IMR-90 (cell line): ENCODE results near the gene INSYN2A. TPM values are rescaled to one million over a fixed set of nuclear protein-coding genes. Genes with fewer than 3 reads are reported as not detected.

Experiments used
- ATAC-seq: fragments of 200-7000 bp; cut with Tn5 transposase; 2 replicates; pipeline ENCODE4 v1.9.1; 2020; ENCODE audit warnings: low read depth, mild to moderate bottlenecking, moderate library complexity
- BruUV-seq: library from RNA; stranded (reverse); fragments of 400-500 nt; replicated peaks from 2 replicates; lab custom pipeline; 2021; lab: Mats Ljungman, UMichigan
- CTCF ChIA-PET: fragments of 300-600 bp; formaldehyde crosslinking; extraction: SDS; loops from one replicate; lab custom pipeline; 2021; ENCODE audit warnings: antibody characterized with exemption; lab: Yijun Ruan, JAX
- POLR2A ChIA-PET: fragments of 300-600 bp; sonication (Branson Sonifier 250); formaldehyde crosslinking; loops from one replicate; lab custom pipeline; 2022; ENCODE audit warnings: antibody characterized with exemption; ENCODE audit not compliant: unreplicated experiment; lab: Charles Lee
- DNase-seq: peaks from one replicate; pipeline ENCODE4 v3.0.0; 2013
- H2AFZ ChIP-seq: replicated peaks from 2 replicates; pipeline ENCODE3; 2013; ENCODE audit warnings: low read length, mild to moderate bottlenecking; ENCODE audit not compliant: poor library complexity
- H2AK5ac ChIP-seq: 2 replicates; pipeline ENCODE4 v1.6.1; 2013; ENCODE audit warnings: low read depth, low read length, inconsistent platforms
- H2AK9ac ChIP-seq: replicated peaks from 2 replicates; pipeline ENCODE3; 2013; ENCODE audit warnings: mild to moderate bottlenecking, low read depth, low read length, moderate library complexity; ENCODE audit not compliant: poor library complexity
- H2BK120ac ChIP-seq: 2 replicates; pipeline ENCODE4 v1.6.1; 2013; ENCODE audit warnings: low read depth, low read length, inconsistent platforms
- H2BK15ac ChIP-seq: 3 replicates; pipeline ENCODE4 v1.6.1; 2013; ENCODE audit warnings: low read depth, low read length, inconsistent platforms
- H2BK20ac ChIP-seq: 2 replicates; pipeline ENCODE4 v1.6.1; 2013; ENCODE audit warnings: low read depth, mild to moderate bottlenecking, inconsistent platforms, low read length, moderate library complexity
- H2BK5ac ChIP-seq: 2 replicates; pipeline ENCODE4 v1.6.1; 2013; ENCODE audit warnings: mild to moderate bottlenecking, low read depth, low read length, inconsistent platforms; ENCODE audit not compliant: poor library complexity, severe bottlenecking
- H3K14ac ChIP-seq: replicated peaks from 2 replicates; pipeline ENCODE4 v1.6.1; 2013; ENCODE audit warnings: low read depth, low read length, inconsistent platforms
- H3K18ac ChIP-seq: 2 replicates; pipeline ENCODE4 v1.6.1; 2013; ENCODE audit warnings: low read depth, low read length, control low read depth
- H3K23ac ChIP-seq: 2 replicates; pipeline ENCODE4 v1.6.1; 2013; ENCODE audit warnings: low read depth, low read length, inconsistent platforms
- H3K27ac ChIP-seq: 2 replicates; pipeline ENCODE4 v1.5.1; 2013; ENCODE audit warnings: mild to moderate bottlenecking, control low read depth, low read length; ENCODE audit not compliant: insufficient read depth
- H3K27me3 ChIP-seq: 2 replicates; pipeline ENCODE4 v1.6.1; 2013; ENCODE audit warnings: low read length; ENCODE audit not compliant: control insufficient read depth, insufficient read depth
- H3K36me3 ChIP-seq: 2 replicates; pipeline ENCODE4 v1.6.1; 2013; ENCODE audit warnings: low read length, mixed read lengths; ENCODE audit not compliant: control insufficient read depth, insufficient read depth
- H3K4ac ChIP-seq: 2 replicates; pipeline ENCODE4 v1.6.1; 2013; ENCODE audit warnings: low read depth, low read length, inconsistent platforms
- H3K4me1 ChIP-seq: 2 replicates; pipeline ENCODE4 v1.6.1; 2013; ENCODE audit warnings: low read length, mixed read lengths; ENCODE audit not compliant: control insufficient read depth, insufficient read depth
- H3K4me2 ChIP-seq: 2 replicates; pipeline ENCODE4 v1.6.1; 2013; ENCODE audit warnings: low read depth, mild to moderate bottlenecking, control low read depth, low read length, moderate library complexity
- H3K4me3 ChIP-seq: 2 replicates; pipeline ENCODE4 v1.5.1; 2013; ENCODE audit warnings: low read depth, mild to moderate bottlenecking, control low read depth, low read length, moderate library complexity; ENCODE audit not compliant: insufficient read depth
- H3K56ac ChIP-seq: 2 replicates; pipeline ENCODE4 v1.6.1; 2013; ENCODE audit warnings: low read length, inconsistent platforms; ENCODE audit not compliant: insufficient read depth; ENCODE audit errors: extremely low read depth
- H3K79me1 ChIP-seq, 2 experiments: 2 replicates each; pipeline ENCODE4 v1.6.1; 2013; ENCODE audit warnings: low read length in 2 of 2, inconsistent platforms in 1 of 2, low read depth in 1 of 2
- H3K9ac ChIP-seq: 2 replicates; pipeline ENCODE4 v1.6.1; 2013; ENCODE audit warnings: low read depth, low read length, control low read depth
- H3K9me1 ChIP-seq: 2 replicates; pipeline ENCODE4 v1.6.1; 2013; ENCODE audit warnings: low read length, inconsistent platforms; ENCODE audit not compliant: insufficient read depth
- H3K9me3 ChIP-seq: 2 replicates; pipeline ENCODE4 v1.6.1; 2013; ENCODE audit warnings: low read length; ENCODE audit not compliant: control insufficient read depth, insufficient read depth
- H4K20me1 ChIP-seq: 2 replicates; pipeline ENCODE4 v1.6.1; 2013; ENCODE audit warnings: low read length, inconsistent platforms; ENCODE audit not compliant: insufficient read depth
- H4K5ac ChIP-seq: 2 replicates; pipeline ENCODE4 v1.6.1; 2013; ENCODE audit warnings: mild to moderate bottlenecking, low read depth, low read length, control low read depth
- H4K8ac ChIP-seq, 2 experiments: 2 replicates each; pipeline ENCODE4 v1.6.1; 2013; ENCODE audit warnings: low read depth in 2 of 2, low read length in 2 of 2, control low read depth in 1 of 2, inconsistent platforms in 1 of 2
- H4K91ac ChIP-seq: 2 replicates; pipeline ENCODE4 v1.6.1; 2013; ENCODE audit warnings: low read depth, low read length, inconsistent platforms; ENCODE audit not compliant: insufficient read depth
- BHLHE40 ChIP-seq: fragments of 150-350 bp; IDR thresholded peaks from 2 replicates; pipeline ENCODE4 v1.6.1; 2016; ENCODE audit warnings: mild to moderate bottlenecking, low read depth, low read length
- CEBPB ChIP-seq: IDR thresholded peaks from 2 replicates; pipeline ENCODE4 v1.6.1; 2012; ENCODE audit warnings: low read depth, low read length, improper control_type of control experiment
- ELK1 ChIP-seq: fragments of 150-350 bp; IDR thresholded peaks from 2 replicates; pipeline ENCODE4 v1.6.1; 2016; ENCODE audit warnings: low read depth, mild to moderate bottlenecking, low read length, moderate library complexity, borderline replicate concordance
- FOS ChIP-seq: fragments of 150-350 bp; IDR thresholded peaks from 2 replicates; pipeline ENCODE4 v1.6.1; 2016; ENCODE audit warnings: low read depth, low read length
- MAFK ChIP-seq: IDR thresholded peaks from 2 replicates; pipeline ENCODE4 v1.6.1; 2012; ENCODE audit warnings: low read depth, low read length, improper control_type of control experiment
- MAZ ChIP-seq: IDR thresholded peaks from 2 replicates; pipeline ENCODE4 v1.6.1; 2012; ENCODE audit warnings: low read depth, mild to moderate bottlenecking, low read length, improper control_type of control experiment, moderate library complexity, borderline replicate concordance
- MXI1 ChIP-seq: IDR thresholded peaks from 2 replicates; pipeline ENCODE4 v1.6.1; 2012; ENCODE audit warnings: low read depth, mild to moderate bottlenecking, low read length, moderate library complexity, borderline replicate concordance
- NFE2L2 ChIP-seq: fragments of 150-350 bp; IDR thresholded peaks from 2 replicates; pipeline ENCODE4 v1.6.1; 2016; ENCODE audit warnings: low read depth, mild to moderate bottlenecking, low read length
- POLR2A ChIP-seq: IDR thresholded peaks from 2 replicates; pipeline ENCODE4 v1.6.1; 2012; ENCODE audit warnings: mild to moderate bottlenecking, low read depth, low read length
- RAD21 ChIP-seq: IDR thresholded peaks from 2 replicates; pipeline ENCODE4 v1.6.1; 2012; ENCODE audit warnings: low read length, improper control_type of control experiment
- RCOR1 ChIP-seq: IDR thresholded peaks from 2 replicates; pipeline ENCODE4 v1.6.1; 2012; ENCODE audit warnings: mild to moderate bottlenecking, low read length, improper control_type of control experiment; ENCODE audit not compliant: insufficient replicate concordance
- RFX5 ChIP-seq: IDR thresholded peaks from 2 replicates; pipeline ENCODE4 v1.8.0; 2012; ENCODE audit warnings: low read depth, mild to moderate bottlenecking, low read length, moderate library complexity
- SMC3 ChIP-seq: fragments of 150-350 bp; IDR thresholded peaks from 2 replicates; pipeline ENCODE4 v1.6.1; 2016; ENCODE audit warnings: low read depth, mild to moderate bottlenecking, antibody characterized with exemption, low read length, moderate library complexity
- USF2 ChIP-seq: fragments of 150-350 bp; IDR thresholded peaks from 2 replicates; pipeline ENCODE4 v1.6.1; 2017; ENCODE audit warnings: mild to moderate bottlenecking, antibody characterized with exemption, low read length, low read depth
- WGBS, 2 experiments: methylation state at CpG; one replicate each; pipeline versions ENCODE4 v1.1.5 to v1.1.7; 2013; ENCODE audit warnings: missing lambda C conversion rate in 2 of 2; ENCODE audit not compliant: insufficient read length in 1 of 2; ENCODE audit errors: extremely low coverage in 2 of 2; 5-methylcytosine and 5-hydroxymethylcytosine counted together
- dilution Hi-C: fragments of 300-500 bp; cut with HindIII; formaldehyde crosslinking; loops from one replicate; pipeline ENCODE4 v1.14.3; 2018; ENCODE audit warnings: low sequenced_read_pairs; ENCODE audit not compliant: unreplicated experiment
- in situ Hi-C: fragments of 300-500 bp; cut with MboI; formaldehyde crosslinking; loops from 3 replicates; pipeline ENCODE4 v1.14.3; 2019; ENCODE audit warnings: low sequenced_read_pairs, inconsistent platforms, mixed read lengths
- intact Hi-C: fragments of 100-400 bp; cut with micrococcal nuclease; formaldehyde crosslinking; loops from 2 replicates; pipeline ENCODE4 v1.10.0; 2022
- polyA plus RNA-seq, 3 experiments: library from polyadenylated mRNA; depleted of rRNA; stranded (reverse); fragments of >200 nt; gene quantifications; 2 replicates each; pipeline ENCODE4 v1.2.3, GENCODE V29; 2012; ENCODE audit warnings: low replicate concordance in 1 of 3
- total RNA-seq: library from RNA; depleted of rRNA; stranded (reverse); fragments of >200 nt; gene quantifications from 2 replicates; pipeline ENCODE4 v1.2.3, GENCODE V29; 2012

Gene INSYN2A
- total and polyA plus RNA-seq, 2 of the 4 experiments (the other 2 are of a cell fraction), result 0.10 to 0.18 TPM

- no peak for DNase-seq
- no peak overlapping the region for H3K56ac ChIP-seq
- ChIA-PET CTCF (no interaction called here), POLR2A (no interaction called here)
- H4K91ac ChIP-seq, result no peak overlapping the region
- intact Hi-C loops (no loop called here), dilution Hi-C loops (no loop called here), in situ Hi-C loops (no loop called here)
- H2BK20ac ChIP-seq, result no peak overlapping the region
- H4K8ac ChIP-seq, result no peak overlapping the region
- no peak overlapping the region for H3K18ac ChIP-seq
- no peak overlapping the region for H2AK9ac ChIP-seq
- no TSS peak for BruUV-seq
- no peak overlapping the region for H3K4ac ChIP-seq
- H3K14ac ChIP-seq, result no peak overlapping the region
- 91% methylated on average over 11 of the region's 16 CpGs; no CpG with 5 or more reads in 1 of the 2 experiments for WGBS, 2 experiments
- H3K4me2 ChIP-seq, result no peak overlapping the region
- H3K36me3 ChIP-seq, result peaks cover 17% of the 10 kb centered on the region; the same call in 1 of the 2 replicates
- peaks cover 14 to 24% of the 10 kb centered on the region in 2 experiments; a peak in 3 of 4 replicates for H3K79me1 ChIP-seq
- no peak overlapping the region for H2BK15ac ChIP-seq
- ATAC-seq, result no peak
- peaks cover 7% of the 10 kb centered on the region; the same call in 1 of the 2 replicates for H3K9me1 ChIP-seq
- no peak overlapping the region for H3K4me3 ChIP-seq
- no peak overlapping the region for H3K23ac ChIP-seq
- TF ChIP-seq RAD21 (no peak), SMC3 (no peak), CEBPB (no peak), NFE2L2 (no peak), BHLHE40 (no peak), ELK1 (no peak), USF2 (no peak), MAZ (no peak), MXI1 (no peak), MAFK (no peak), POLR2A (no peak), RCOR1 (no peak), FOS (no peak), RFX5 (no peak)
- H4K5ac ChIP-seq, result no peak overlapping the region
- H2AK5ac ChIP-seq, result no peak overlapping the region
- H3K27me3 ChIP-seq, result no peaks in the 10 kb centered on the region
- H3K9me3 ChIP-seq, result no peaks in the 10 kb centered on the region
- H2BK5ac ChIP-seq, result no peak overlapping the region
- H4K20me1 ChIP-seq, result peaks cover 5% of the 10 kb centered on the region; the same call in 1 of the 2 replicates
- H3K27ac ChIP-seq, result no peak overlapping the region
- H3K4me1 ChIP-seq, result no peaks in the 10 kb centered on the region
- H3K9ac ChIP-seq, result no peak overlapping the region
- no peak overlapping the region for H2AFZ ChIP-seq
- H2BK120ac ChIP-seq, result no peak overlapping the region
Measured at GRCh38 chr10:127176649-127177048, 19.7 kb downstream of the INSYN2A start.
